Measurements from ENCODE around the gene RNF144B.
A peak's percentile ranks its signal among the peaks of the same experiment; 100 is the strongest.

The RNF144B gene

DNA sequence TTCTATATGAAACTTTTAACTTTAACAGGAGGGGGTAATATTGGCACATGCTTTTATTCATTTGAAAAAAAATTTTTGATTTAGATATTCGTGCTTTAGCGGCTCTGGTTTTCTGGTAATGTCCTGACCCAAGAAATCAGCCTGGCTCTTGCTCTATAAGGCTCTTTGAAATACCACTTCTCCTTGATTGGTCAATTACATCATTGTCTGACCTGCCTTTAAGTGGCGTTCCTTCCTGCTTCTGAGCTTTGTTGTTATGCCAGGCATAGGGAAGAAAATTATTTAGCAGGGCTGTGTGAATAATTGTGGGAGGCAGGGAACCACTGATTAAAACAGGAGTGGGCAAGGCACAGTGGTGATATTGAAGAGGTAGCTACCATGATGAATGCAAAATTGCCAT, 3.9 kb downstream of the RNF144B start:
- no peak overlapping the region for H3K4me3 ChIP-seq (ENCODE audit: low read length, poor library complexity, severe bottlenecking)
- H3K9me3 ChIP-seq (ENCODE audit: insufficient read depth, low read depth, low read length) = no peaks in the 10 kb centered on the region
- no peak for TF ChIP-seq EZH2phosphoT487 (IDR thresholded peaks at IDR 0.05; ENCODE audit: borderline replicate concordance)
- TF ChIP-seq CTCF (conservative IDR thresholded peaks at IDR 0.05; ENCODE audit: low read length) = no peak
- H3K4me1 ChIP-seq (ENCODE audit: insufficient read depth, low read length, poor library complexity, severe bottlenecking) = peaks cover 20% of the 10 kb centered on the region
- no peaks in the 10 kb centered on the region for H3K36me3 ChIP-seq (ENCODE audit: insufficient read depth, low read length)
- no peak overlapping the region for H2AFZ ChIP-seq (ENCODE audit: low read length)
- H3K27me3 ChIP-seq (ENCODE audit: insufficient read depth, low read length, poor library complexity, severe bottlenecking) = no peaks in the 10 kb centered on the region
- H4K20me1 ChIP-seq (ENCODE audit: insufficient read depth, low read length, poor library complexity, severe bottlenecking) = no peaks in the 10 kb centered on the region
- H3K9ac ChIP-seq (ENCODE audit: low read depth, low read length, poor library complexity, severe bottlenecking) = no peak overlapping the region
- H3K9me2 ChIP-seq (replicated peaks; ENCODE audit: low read depth, low read length) = no peaks in the 10 kb centered on the region
- H3F3A ChIP-seq (ENCODE audit: low read depth) = no peaks in the 10 kb centered on the region
- no peaks in the 10 kb centered on the region for H3K79me2 ChIP-seq (ENCODE audit: insufficient read depth, low read length)
- H3K4me2 ChIP-seq (ENCODE audit: low read depth, low read length, poor library complexity, severe bottlenecking) = no peak overlapping the region

DNA sequence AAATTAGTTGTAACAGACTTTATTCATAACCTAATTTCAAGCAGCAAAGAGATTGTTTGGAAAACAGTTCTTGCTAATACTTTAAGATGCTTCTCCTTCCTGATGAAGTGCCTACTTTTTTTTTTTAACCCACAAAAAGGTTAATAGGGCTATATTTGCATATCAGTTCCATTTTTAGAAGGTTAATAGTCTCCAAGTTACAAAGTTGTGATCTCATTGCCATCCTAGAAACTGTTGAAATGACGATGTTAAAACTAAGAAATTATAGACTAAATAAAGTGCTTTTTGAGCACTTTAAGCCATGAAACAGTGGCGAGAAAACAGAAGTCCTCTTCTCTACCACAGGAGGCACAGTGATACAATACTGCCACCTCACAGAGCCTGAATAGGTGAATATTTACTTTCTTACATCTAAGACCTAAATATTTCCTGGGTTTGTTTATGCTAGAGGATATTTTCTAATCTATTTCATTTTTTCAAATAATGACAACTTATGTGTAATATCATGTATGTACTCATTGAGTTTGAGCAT, 5.3 kb downstream of the RNF144B start:
- Histone ChIP-seq H2AFZ (ENCODE audit: low read length) (no peak overlapping the region), H3F3A (ENCODE audit: low read depth) (no peaks in the 10 kb centered on the region), H4K20me1 (ENCODE audit: insufficient read depth, low read length, poor library complexity, severe bottlenecking) (no peaks in the 10 kb centered on the region), H3K9ac (ENCODE audit: low read depth, low read length, poor library complexity, severe bottlenecking) (no peak overlapping the region), H3K9me3 (ENCODE audit: insufficient read depth, low read depth, low read length) (no peaks in the 10 kb centered on the region), H3K4me2 (ENCODE audit: low read depth, low read length, poor library complexity, severe bottlenecking) (no peak overlapping the region), H3K27me3 (ENCODE audit: insufficient read depth, low read length, poor library complexity, severe bottlenecking) (no peaks in the 10 kb centered on the region), H3K9me2 (replicated peaks; ENCODE audit: low read depth, low read length) (no peaks in the 10 kb centered on the region), H3K4me1 (ENCODE audit: insufficient read depth, low read length, poor library complexity, severe bottlenecking) (peaks cover 13% of the 10 kb centered on the region), H3K36me3 (ENCODE audit: insufficient read depth, low read length) (no peaks in the 10 kb centered on the region), H3K4me3 (ENCODE audit: low read length, poor library complexity, severe bottlenecking) (no peak overlapping the region), H3K79me2 (ENCODE audit: insufficient read depth, low read length) (no peaks in the 10 kb centered on the region)
- peak; percentile 35; the same call in 1 of the 2 replicates for TF ChIP-seq CTCF (conservative IDR thresholded peaks at IDR 0.05; ENCODE audit: low read length)
- TF ChIP-seq EZH2phosphoT487 (IDR thresholded peaks at IDR 0.05; ENCODE audit: borderline replicate concordance) = no peak

- Histone ChIP-seq H3K4me2 (ENCODE audit: low read depth, low read length, poor library complexity, severe bottlenecking) (no peak overlapping the region), H4K20me1 (ENCODE audit: insufficient read depth, low read length, poor library complexity, severe bottlenecking) (no peaks in the 10 kb centered on the region), H3K36me3 (ENCODE audit: insufficient read depth, low read length) (no peaks in the 10 kb centered on the region), H3K4me1 (ENCODE audit: insufficient read depth, low read length, poor library complexity, severe bottlenecking) (peaks cover 5% of the 10 kb centered on the region), H3F3A (ENCODE audit: low read depth) (no peaks in the 10 kb centered on the region), H2AFZ (ENCODE audit: low read length) (no peak overlapping the region), H3K9ac (ENCODE audit: low read depth, low read length, poor library complexity, severe bottlenecking) (no peak overlapping the region), H3K4me3 (ENCODE audit: low read length, poor library complexity, severe bottlenecking) (no peak overlapping the region), H3K9me3 (ENCODE audit: insufficient read depth, low read depth, low read length) (no peaks in the 10 kb centered on the region), H3K9me2 (replicated peaks; ENCODE audit: low read depth, low read length) (no peaks in the 10 kb centered on the region), H3K79me2 (ENCODE audit: insufficient read depth, low read length) (no peaks in the 10 kb centered on the region), H3K27me3 (ENCODE audit: insufficient read depth, low read length, poor library complexity, severe bottlenecking) (no peaks in the 10 kb centered on the region)
- no peak for TF ChIP-seq CTCF (conservative IDR thresholded peaks at IDR 0.05; ENCODE audit: low read length)
- no peak for TF ChIP-seq EZH2phosphoT487 (IDR thresholded peaks at IDR 0.05; ENCODE audit: borderline replicate concordance)
Measured at GRCh38 chr6:18393698-18394097, 6.5 kb downstream of the RNF144B start.

Measured in Loucy (cell line).